GM18951 (cell line): Measurements from ENCODE around the gene CD300LB.
"Not testable (repeated sequence)": the region's sequence is repeated elsewhere in the genome, so short reads cannot be mapped to it uniquely, and the experiment has no call there.

Source experiments
- POLR2A ChIP-seq: IDR thresholded peaks from 4 replicates; pipeline ENCODE4 v1.6.1; 2011; ENCODE audit warnings: mild to moderate bottlenecking; ENCODE audit not compliant: insufficient read length, insufficient read depth; ENCODE audit errors: extremely low read depth
- in situ Hi-C: fragments of 300-500 bp; cut with MboI; formaldehyde crosslinking; loops from one replicate; pipeline ENCODE4 v1.12.0; 2022; ENCODE audit warnings: low sequenced_read_pairs, mixed read lengths, inconsistent platforms; ENCODE audit not compliant: unreplicated experiment

CD300LB gene

DNA sequence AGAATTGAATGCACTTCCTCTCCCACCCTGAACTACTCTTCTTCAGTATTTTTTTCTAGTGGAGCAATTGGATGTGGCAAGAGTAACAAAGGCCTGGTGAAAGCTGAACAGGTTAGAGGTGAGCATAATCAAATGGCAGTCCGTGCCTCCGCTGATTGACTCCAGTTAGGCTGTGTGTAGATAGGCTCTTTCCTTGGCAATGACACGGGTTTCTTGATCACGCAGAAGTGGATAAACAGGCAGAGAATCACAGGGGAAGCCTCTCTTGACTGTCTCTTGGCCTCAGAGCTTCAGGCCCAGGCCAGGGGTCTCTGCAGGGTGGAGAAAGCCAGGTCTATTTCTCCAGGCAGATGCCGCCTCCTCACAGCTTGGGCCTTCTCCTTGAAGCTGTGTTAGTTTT, 4.2 kb downstream of the CD300LB start:
- in situ Hi-C loops = no loop called here
- TF ChIP-seq POLR2A = no peak

DNA sequence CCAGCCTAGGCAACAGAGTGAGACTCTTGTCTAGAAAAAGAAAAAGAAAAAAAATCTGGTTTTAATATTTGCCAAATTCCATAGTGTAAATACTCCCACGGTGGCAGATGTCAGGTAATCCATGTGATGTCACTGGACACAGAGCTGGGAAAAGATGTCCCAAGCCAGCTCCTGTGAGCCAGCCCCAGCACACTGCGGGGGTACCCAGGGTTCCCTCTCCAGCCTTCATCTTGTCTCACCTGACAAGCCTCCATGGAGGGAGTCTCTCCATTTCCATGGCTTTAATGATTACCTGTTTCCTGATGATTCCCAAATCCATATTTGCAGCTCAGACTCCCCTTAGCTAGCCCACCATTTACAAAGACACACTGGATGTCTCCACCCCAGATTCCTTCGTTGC, 4.6 kb downstream of the CD300LB start:
- no peak for TF ChIP-seq POLR2A
- in situ Hi-C loops = no loop called here

DNA sequence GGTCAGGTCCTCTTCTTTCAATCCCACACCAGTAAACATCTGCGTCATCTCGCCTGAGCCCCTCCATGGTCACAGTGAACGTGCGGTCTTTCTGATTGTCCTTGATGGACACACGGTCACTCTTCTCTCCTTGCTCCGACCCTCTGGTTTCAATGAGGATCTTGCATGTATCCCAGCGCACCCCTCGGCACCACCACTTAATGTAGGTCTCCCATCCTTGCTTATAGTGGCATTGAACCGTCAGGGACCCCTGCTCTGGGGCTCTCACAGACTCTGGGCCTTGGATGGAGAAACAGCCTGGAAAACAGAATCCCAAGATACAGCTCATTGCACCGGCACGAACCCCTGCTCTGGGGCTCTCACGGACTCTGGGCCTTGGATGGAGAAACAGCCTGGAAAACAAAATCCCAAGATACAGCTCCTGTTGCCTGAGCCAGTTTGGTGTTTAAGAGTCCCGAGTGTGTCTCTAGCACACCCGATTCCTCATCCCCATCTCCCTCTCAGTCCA, 5.4 kb downstream of the CD300LB start:
- in situ Hi-C loops = no loop called here
- TF ChIP-seq POLR2A = no peak

- no peak for TF ChIP-seq POLR2A
These were observed 5.9 kb downstream of the CD300LB start for GRCh38 chr17:74525465-74525725.

GRCh38 chr17:74524653-74525464, 6.4 kb downstream of the CD300LB start:
- in situ Hi-C loops = no loop called here

More at GRCh38 chr17:74525465-74525725, 5.9 kb downstream of the CD300LB start:
- in situ Hi-C loops = no loop called here

GRCh38 chr17:74523308-74523707, 8.0 kb downstream of the CD300LB start:
- TF ChIP-seq POLR2A = no peak
- in situ Hi-C loops = no loop called here

More at GRCh38 chr17:74524653-74525464, 6.4 kb downstream of the CD300LB start:
- no peak for TF ChIP-seq POLR2A

GRCh38 chr17:74522381-74523105, 8.7 kb downstream of the CD300LB start:
- in situ Hi-C loops = no loop called here
- TF ChIP-seq POLR2A = no peak

DNA sequence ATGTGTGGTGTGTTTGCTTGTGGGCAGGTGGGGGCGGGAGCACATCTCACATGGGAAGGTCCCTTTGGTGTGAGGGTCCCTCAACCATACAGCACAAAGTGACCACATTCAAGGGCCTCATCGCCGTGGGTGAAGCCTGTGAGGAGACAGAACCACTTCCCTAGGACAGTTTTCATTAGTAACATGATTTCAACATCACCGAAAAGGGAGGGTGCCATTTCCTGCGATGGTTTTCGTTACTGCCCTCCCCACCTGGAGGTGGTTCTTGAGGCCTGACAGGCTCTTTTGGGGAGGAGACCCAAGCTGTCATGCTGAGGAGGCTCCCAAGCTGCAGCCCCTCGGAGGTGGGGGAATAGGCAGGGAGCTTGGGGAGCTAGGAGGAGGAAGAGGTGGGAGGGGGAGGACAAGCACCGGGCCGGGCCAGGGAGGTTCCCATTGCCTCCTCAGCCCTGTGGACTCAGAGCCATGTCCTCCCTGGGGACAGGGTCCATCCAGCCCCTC, 9.5 kb downstream of the CD300LB start:
- in situ Hi-C loops = no loop called here
- no peak for TF ChIP-seq POLR2A

- in situ Hi-C loops = no loop called here
These were observed 10.3 kb downstream of the CD300LB start for GRCh38 chr17:74520790-74521480.

DNA sequence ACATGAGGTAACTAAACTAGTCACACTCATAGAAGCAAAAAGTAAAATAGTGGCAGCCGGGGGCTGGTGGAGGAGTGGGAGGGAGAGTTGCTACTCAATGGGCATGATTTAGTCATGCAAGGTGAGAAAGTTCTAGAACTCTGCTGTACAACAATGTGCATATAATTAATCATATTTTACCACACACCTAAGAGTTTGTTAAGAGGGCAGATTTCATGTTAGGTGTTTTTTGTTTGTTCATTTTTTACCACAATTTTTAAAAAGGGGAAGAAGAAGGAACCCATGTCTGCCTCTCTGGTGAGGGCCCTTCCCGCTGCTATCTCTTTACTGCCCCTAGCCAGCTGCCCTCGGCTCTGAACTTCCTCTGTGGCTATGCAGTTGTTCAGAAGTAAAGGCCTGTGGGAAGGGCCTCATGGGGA, 11.2 kb downstream of the CD300LB start:
- in situ Hi-C loops = no loop called here
- no peak for TF ChIP-seq POLR2A

More at GRCh38 chr17:74520790-74521480, 10.3 kb downstream of the CD300LB start:
- no peak for TF ChIP-seq POLR2A

- in situ Hi-C loops = not testable (repeated sequence)
These were observed 12.8 kb downstream of the CD300LB start for GRCh38 chr17:74518413-74518981.

DNA sequence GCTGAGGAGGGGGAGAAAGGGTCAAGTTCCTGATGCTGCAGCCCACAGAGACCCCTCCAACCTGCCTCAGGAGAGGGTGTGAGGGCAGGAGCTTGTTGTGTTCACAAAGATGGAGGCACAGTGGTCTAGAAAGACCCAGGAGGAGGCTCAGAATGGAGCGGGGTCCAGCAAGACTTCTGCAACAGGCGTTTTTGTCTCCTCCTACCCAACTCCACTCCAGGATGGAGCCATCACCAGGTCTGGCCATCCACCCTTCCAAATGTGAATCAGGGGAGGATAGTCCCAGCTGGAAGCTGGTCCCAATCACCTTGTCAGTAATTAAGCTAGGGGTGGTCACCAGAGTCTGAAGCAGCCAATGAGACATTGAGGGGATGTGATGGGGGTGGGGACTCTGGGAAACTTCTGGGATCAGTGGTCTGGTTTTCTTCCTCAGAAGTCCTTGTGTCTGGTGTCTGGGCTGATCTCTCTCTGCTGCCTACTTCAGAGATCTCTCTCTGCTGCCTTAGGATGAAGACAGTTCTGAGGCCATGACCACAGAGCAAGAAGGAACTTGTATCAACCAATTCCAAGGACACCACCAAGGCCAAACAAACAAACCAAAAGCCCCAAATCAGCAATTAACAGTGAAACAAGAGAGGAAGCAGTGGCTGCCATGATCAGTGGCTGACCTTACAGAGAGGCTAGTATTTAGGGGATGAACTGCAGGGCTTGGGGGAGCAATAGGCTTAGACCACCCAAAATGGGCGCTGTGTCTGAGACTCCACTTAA, 14.5 kb downstream of the CD300LB start:
- no peak for TF ChIP-seq POLR2A
- in situ Hi-C loops = no loop called here
